GM23338 (cell line): ENCODE results near the gene SRGAP3. TPM values are rescaled to one million over a fixed set of nuclear protein-coding genes. Genes with fewer than 3 reads are reported as not detected.

Experiments used
- ATAC-seq: fragments of 200-7000 bp; cut with Tn5 transposase; 3 replicates; pipeline ENCODE4 v1.9.1; 2020
- DNase-seq: peaks from one replicate; pipeline ENCODE4 v3.0.0-alpha.2; 2015; ENCODE audit warnings: low spot score
- H2AFZ ChIP-seq: fragments of 200-600 bp; sonication (generic); 2 replicates; pipeline ENCODE4 v1.8.0; 2016; ENCODE audit warnings: antibody characterized with exemption, mild to moderate bottlenecking, moderate library complexity
- H3F3A ChIP-seq: fragments of 200-600 bp; sonication (generic); replicated peaks from 2 replicates; pipeline ENCODE4 v1.8.0; 2017; ENCODE audit warnings: antibody characterized with exemption, mixed run types, low read depth
- H3K27ac ChIP-seq: fragments of 200-600 bp; sonication (generic); 2 replicates; pipeline ENCODE4 v1.6.1; 2016; ENCODE audit warnings: low read depth
- H3K27me3 ChIP-seq: fragments of 200-600 bp; sonication (generic); 2 replicates; pipeline ENCODE4 v1.8.0; 2016; ENCODE audit warnings: mild to moderate bottlenecking, mixed run types, moderate library complexity; ENCODE audit not compliant: insufficient read depth
- H3K36me3 ChIP-seq: fragments of 200-600 bp; sonication (generic); 2 replicates; pipeline ENCODE4 v1.8.0; 2016; ENCODE audit warnings: mild to moderate bottlenecking; ENCODE audit not compliant: insufficient read depth
- H3K4me1 ChIP-seq: fragments of 200-600 bp; sonication (generic); 2 replicates; pipeline ENCODE4 v1.8.0; 2016; ENCODE audit warnings: mild to moderate bottlenecking, moderate library complexity; ENCODE audit not compliant: insufficient read depth
- H3K4me2 ChIP-seq: fragments of 200-600 bp; sonication (generic); 2 replicates; pipeline ENCODE4 v1.7.1; 2017; ENCODE audit warnings: mixed run types
- H3K4me3 ChIP-seq: fragments of 200-600 bp; sonication (generic); 2 replicates; pipeline ENCODE4 v1.6.1; 2016; ENCODE audit warnings: mixed run types
- H3K79me2 ChIP-seq: fragments of 200-600 bp; sonication (generic); replicated peaks from 2 replicates; pipeline ENCODE4 v1.8.0; 2017; ENCODE audit warnings: mild to moderate bottlenecking; ENCODE audit not compliant: insufficient read depth
- H3K9me2 ChIP-seq: fragments of 200-600 bp; sonication (generic); 2 replicates; pipeline ENCODE4 v1.8.0; 2017; ENCODE audit not compliant: insufficient read depth
- H4K20me1 ChIP-seq: fragments of 200-600 bp; sonication (generic); replicated peaks from 2 replicates; pipeline ENCODE4 v1.8.0; 2017; ENCODE audit warnings: mild to moderate bottlenecking; ENCODE audit not compliant: insufficient read depth
- H3K27ac Mint-ChIP-seq: 2 replicates; pipeline ENCODE4 v1.8.0; 2020; ENCODE audit warnings: inconsistent platforms, mild to moderate bottlenecking, moderate library complexity, mixed read lengths
- H3K27me3 Mint-ChIP-seq: 3 replicates; pipeline ENCODE4 v1.8.0; 2022; ENCODE audit warnings: low read depth, mild to moderate bottlenecking, moderate library complexity, mixed read lengths, inconsistent platforms; ENCODE audit not compliant: insufficient read depth, poor library complexity
- H3K36me3 Mint-ChIP-seq: 3 replicates; pipeline ENCODE4 v1.8.0; 2021; ENCODE audit warnings: low read depth, mild to moderate bottlenecking, inconsistent platforms, moderate library complexity, mixed read lengths
- H3K4me1 Mint-ChIP-seq: 3 replicates; pipeline ENCODE4 v1.8.0; 2020; ENCODE audit warnings: mild to moderate bottlenecking, inconsistent platforms, mixed read lengths
- H3K4me3 Mint-ChIP-seq: 3 replicates; pipeline ENCODE4 v1.8.0; 2021; ENCODE audit warnings: moderate library complexity, mild to moderate bottlenecking, inconsistent platforms, mixed read lengths
- H3K9me3 Mint-ChIP-seq: 3 replicates; pipeline ENCODE4 v1.8.0; 2020; ENCODE audit warnings: moderate library complexity, mild to moderate bottlenecking, inconsistent platforms, mixed read lengths
- CREB1 ChIP-seq: fragments of 250-450 bp; sonication (Bioruptor Pico); IDR thresholded peaks from 2 replicates; pipeline ENCODE4 v1.5.0; 2020; ENCODE audit warnings: low read depth, mild to moderate bottlenecking, moderate library complexity
- EZH2 ChIP-seq: fragments of 200-600 bp; sonication (generic); IDR thresholded peaks from one replicate; pipeline ENCODE4 v1.8.0; 2017; ENCODE audit warnings: antibody characterized with exemption, mild to moderate bottlenecking, low read depth; ENCODE audit not compliant: unreplicated experiment
- EZH2phosphoT487 ChIP-seq: fragments of 200-600 bp; sonication (generic); IDR thresholded peaks from one replicate; pipeline ENCODE4 v1.8.1; 2018; ENCODE audit warnings: antibody characterized with exemption; ENCODE audit not compliant: unreplicated experiment
- JUNB ChIP-seq: IDR thresholded peaks from one replicate; pipeline ENCODE4 v1.6.1; 2016; ENCODE audit warnings: antibody characterized with exemption; ENCODE audit not compliant: unreplicated experiment
- NANOG ChIP-seq: IDR thresholded peaks from 2 replicates; pipeline ENCODE4 v1.6.1; 2016; ENCODE audit warnings: antibody characterized with exemption, borderline replicate concordance
- POLR2AphosphoS5 ChIP-seq: IDR thresholded peaks from 2 replicates; pipeline ENCODE4 v1.6.1; 2016; ENCODE audit warnings: antibody characterized with exemption, low read depth
- STAT1 ChIP-seq: IDR thresholded peaks from one replicate; pipeline ENCODE4 v1.6.1; 2016; ENCODE audit warnings: antibody characterized with exemption; ENCODE audit not compliant: unreplicated experiment
- ZNF114 ChIP-seq: fragments of 250-450 bp; sonication (Bioruptor Pico); IDR thresholded peaks from 2 replicates; pipeline ENCODE4 v1.5.0; 2020; ENCODE audit warnings: mild to moderate bottlenecking, moderate library complexity
- ZNF331 ChIP-seq: fragments of 250-450 bp; sonication (Bioruptor Pico); IDR thresholded peaks from 2 replicates; pipeline ENCODE4 v1.5.0; 2020; ENCODE audit warnings: low read depth, mild to moderate bottlenecking, moderate library complexity
- polyA plus RNA-seq: library from polyadenylated mRNA; unstranded; fragments of >200 nt; fragmentation: Nextera tagmentation; extraction: Ambion mirVana; gene quantifications from 2 replicates; pipeline ENCODE4 v1.2.1, GENCODE V29; 2016
- total RNA-seq: library from RNA; depleted of rRNA; stranded (reverse); fragments of >200 nt; shearing (Covaris generic); gene quantifications from 2 replicates; pipeline ENCODE4 v1.2.3, GENCODE V29; 2014
- TF ChIP-seq, protein P1 (sequence below), 2 experiments: fragments of 200-600 bp in 1 of 2; sonication (generic) in 1 of 2; conservative IDR thresholded peaks; 2 replicates each; pipeline versions ENCODE4 v1.5.1 to v1.6.1; 2016 to 2017; ENCODE audit warnings: antibody characterized with exemption in 2 of 2, low read depth in 2 of 2, mild to moderate bottlenecking in 2 of 2, moderate library complexity in 1 of 2
- TF ChIP-seq, protein P2 (sequence below): fragments of 250-450 bp; sonication (Bioruptor Pico); IDR thresholded peaks from 2 replicates; pipeline ENCODE4 v1.5.0; 2020; ENCODE audit warnings: mild to moderate bottlenecking, moderate library complexity
- TF ChIP-seq, protein P3 (sequence below): IDR thresholded peaks from one replicate; pipeline ENCODE4 v1.6.1; 2018; ENCODE audit warnings: antibody characterized with exemption; ENCODE audit not compliant: unreplicated experiment
- TF ChIP-seq, protein P4 (sequence below): IDR thresholded peaks from 2 replicates; pipeline ENCODE4 v1.6.1; 2016; ENCODE audit warnings: antibody characterized with exemption

The SRGAP3 gene
- total and polyA plus RNA-seq, 2 experiments from 2014 or later: 6.4 to 9.4 TPM

DNA sequence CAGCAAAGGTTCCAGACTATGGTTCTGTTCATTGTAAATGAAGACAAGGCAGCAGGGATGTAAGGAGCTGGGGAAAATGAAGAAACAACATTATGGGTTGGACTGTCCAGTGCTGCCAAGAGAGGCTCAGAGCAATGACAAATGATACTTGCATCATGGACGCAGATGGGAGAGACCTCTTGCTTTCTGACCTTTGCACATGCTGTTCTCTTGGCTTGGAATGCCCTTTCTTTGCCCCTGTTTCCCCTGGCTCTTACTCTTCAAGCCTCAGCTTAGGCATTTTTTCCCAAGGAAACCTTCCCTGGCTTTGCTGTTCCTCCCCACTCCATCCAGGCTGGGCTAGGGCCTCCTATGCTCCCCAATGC is 226.2 kb downstream of the SRGAP3 start:
- no peak overlapping the region for H3K27ac ChIP-seq
- H3K27me3 ChIP-seq: no peaks in the 10 kb centered on the region
- Mint-ChIP-seq H3K36me3 (no peaks in the 10 kb centered on the region), H3K9me3 (no peaks in the 10 kb centered on the region), H3K27me3 (peaks cover 8% of the 10 kb centered on the region), H3K4me1 (peaks cover 15% of the 10 kb centered on the region), H3K27ac (no peak overlapping the region), H3K4me3 (no peak overlapping the region)
- no peaks in the 10 kb centered on the region; the same call in 1 of the 2 replicates for H3K36me3 ChIP-seq
- H2AFZ ChIP-seq: no peak overlapping the region
- no peaks in the 10 kb centered on the region for H3K79me2 ChIP-seq
- no peaks in the 10 kb centered on the region for H3K9me2 ChIP-seq
- H3K4me1 ChIP-seq: peaks cover 9% of the 10 kb centered on the region; the same call in 1 of the 2 replicates
- no peak for ATAC-seq
- no peak for DNase-seq
- no peak for TF ChIP-seq EZH2phosphoT487
- TF ChIP-seq STAT1: no peak
- TF ChIP-seq POLR2AphosphoS5: no peak
- TF ChIP-seq EZH2: no peak
- TF ChIP-seq, protein P1, sequence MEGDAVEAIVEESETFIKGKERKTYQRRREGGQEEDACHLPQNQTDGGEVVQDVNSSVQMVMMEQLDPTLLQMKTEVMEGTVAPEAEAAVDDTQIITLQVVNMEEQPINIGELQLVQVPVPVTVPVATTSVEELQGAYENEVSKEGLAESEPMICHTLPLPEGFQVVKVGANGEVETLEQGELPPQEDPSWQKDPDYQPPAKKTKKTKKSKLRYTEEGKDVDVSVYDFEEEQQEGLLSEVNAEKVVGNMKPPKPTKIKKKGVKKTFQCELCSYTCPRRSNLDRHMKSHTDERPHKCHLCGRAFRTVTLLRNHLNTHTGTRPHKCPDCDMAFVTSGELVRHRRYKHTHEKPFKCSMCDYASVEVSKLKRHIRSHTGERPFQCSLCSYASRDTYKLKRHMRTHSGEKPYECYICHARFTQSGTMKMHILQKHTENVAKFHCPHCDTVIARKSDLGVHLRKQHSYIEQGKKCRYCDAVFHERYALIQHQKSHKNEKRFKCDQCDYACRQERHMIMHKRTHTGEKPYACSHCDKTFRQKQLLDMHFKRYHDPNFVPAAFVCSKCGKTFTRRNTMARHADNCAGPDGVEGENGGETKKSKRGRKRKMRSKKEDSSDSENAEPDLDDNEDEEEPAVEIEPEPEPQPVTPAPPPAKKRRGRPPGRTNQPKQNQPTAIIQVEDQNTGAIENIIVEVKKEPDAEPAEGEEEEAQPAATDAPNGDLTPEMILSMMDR (conservative IDR thresholded peaks at IDR 0.05; ENCODE audit: low read depth in 2 of 2): no peak
- no peak for TF ChIP-seq JUNB
- TF ChIP-seq ZNF331: no peak
- TF ChIP-seq, protein P2, sequence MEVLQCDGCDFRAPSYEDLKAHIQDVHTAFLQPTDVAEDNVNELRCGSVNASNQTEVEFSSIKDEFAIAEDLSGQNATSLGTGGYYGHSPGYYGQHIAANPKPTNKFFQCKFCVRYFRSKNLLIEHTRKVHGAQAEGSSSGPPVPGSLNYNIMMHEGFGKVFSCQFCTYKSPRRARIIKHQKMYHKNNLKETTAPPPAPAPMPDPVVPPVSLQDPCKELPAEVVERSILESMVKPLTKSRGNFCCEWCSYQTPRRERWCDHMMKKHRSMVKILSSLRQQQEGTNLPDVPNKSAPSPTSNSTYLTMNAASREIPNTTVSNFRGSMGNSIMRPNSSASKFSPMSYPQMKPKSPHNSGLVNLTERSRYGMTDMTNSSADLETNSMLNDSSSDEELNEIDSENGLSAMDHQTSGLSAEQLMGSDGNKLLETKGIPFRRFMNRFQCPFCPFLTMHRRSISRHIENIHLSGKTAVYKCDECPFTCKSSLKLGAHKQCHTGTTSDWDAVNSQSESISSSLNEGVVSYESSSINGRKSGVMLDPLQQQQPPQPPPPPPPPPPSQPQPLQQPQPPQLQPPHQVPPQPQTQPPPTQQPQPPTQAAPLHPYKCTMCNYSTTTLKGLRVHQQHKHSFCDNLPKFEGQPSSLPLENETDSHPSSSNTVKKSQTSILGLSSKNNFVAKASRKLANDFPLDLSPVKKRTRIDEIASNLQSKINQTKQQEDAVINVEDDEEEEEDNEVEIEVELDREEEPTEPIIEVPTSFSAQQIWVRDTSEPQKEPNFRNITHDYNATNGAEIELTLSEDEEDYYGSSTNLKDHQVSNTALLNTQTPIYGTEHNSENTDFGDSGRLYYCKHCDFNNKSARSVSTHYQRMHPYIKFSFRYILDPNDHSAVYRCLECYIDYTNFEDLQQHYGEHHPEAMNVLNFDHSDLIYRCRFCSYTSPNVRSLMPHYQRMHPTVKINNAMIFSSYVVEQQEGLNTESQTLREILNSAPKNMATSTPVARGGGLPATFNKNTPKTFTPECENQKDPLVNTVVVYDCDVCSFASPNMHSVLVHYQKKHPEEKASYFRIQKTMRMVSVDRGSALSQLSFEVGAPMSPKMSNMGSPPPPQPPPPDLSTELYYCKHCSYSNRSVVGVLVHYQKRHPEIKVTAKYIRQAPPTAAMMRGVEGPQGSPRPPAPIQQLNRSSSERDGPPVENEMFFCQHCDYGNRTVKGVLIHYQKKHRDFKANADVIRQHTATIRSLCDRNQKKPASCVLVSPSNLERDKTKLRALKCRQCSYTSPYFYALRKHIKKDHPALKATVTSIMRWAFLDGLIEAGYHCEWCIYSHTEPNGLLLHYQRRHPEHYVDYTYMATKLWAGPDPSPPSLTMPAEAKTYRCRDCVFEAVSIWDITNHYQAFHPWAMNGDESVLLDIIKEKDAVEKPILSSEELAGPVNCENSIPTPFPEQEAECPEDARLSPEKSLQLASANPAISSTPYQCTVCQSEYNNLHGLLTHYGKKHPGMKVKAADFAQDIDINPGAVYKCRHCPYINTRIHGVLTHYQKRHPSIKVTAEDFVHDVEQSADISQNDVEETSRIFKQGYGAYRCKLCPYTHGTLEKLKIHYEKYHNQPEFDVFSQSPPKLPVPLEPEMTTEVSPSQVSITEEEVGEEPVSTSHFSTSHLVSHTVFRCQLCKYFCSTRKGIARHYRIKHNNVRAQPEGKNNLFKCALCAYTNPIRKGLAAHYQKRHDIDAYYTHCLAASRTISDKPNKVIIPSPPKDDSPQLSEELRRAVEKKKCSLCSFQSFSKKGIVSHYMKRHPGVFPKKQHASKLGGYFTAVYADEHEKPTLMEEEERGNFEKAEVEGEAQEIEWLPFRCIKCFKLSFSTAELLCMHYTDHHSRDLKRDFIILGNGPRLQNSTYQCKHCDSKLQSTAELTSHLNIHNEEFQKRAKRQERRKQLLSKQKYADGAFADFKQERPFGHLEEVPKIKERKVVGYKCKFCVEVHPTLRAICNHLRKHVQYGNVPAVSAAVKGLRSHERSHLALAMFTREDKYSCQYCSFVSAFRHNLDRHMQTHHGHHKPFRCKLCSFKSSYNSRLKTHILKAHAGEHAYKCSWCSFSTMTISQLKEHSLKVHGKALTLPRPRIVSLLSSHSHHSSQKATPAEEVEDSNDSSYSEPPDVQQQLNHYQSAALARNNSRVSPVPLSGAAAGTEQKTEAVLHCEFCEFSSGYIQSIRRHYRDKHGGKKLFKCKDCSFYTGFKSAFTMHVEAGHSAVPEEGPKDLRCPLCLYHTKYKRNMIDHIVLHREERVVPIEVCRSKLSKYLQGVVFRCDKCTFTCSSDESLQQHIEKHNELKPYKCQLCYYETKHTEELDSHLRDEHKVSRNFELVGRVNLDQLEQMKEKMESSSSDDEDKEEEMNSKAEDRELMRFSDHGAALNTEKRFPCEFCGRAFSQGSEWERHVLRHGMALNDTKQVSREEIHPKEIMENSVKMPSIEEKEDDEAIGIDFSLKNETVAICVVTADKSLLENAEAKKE (CRISPR knock-in tag): no peak
- TF ChIP-seq, protein P3, sequence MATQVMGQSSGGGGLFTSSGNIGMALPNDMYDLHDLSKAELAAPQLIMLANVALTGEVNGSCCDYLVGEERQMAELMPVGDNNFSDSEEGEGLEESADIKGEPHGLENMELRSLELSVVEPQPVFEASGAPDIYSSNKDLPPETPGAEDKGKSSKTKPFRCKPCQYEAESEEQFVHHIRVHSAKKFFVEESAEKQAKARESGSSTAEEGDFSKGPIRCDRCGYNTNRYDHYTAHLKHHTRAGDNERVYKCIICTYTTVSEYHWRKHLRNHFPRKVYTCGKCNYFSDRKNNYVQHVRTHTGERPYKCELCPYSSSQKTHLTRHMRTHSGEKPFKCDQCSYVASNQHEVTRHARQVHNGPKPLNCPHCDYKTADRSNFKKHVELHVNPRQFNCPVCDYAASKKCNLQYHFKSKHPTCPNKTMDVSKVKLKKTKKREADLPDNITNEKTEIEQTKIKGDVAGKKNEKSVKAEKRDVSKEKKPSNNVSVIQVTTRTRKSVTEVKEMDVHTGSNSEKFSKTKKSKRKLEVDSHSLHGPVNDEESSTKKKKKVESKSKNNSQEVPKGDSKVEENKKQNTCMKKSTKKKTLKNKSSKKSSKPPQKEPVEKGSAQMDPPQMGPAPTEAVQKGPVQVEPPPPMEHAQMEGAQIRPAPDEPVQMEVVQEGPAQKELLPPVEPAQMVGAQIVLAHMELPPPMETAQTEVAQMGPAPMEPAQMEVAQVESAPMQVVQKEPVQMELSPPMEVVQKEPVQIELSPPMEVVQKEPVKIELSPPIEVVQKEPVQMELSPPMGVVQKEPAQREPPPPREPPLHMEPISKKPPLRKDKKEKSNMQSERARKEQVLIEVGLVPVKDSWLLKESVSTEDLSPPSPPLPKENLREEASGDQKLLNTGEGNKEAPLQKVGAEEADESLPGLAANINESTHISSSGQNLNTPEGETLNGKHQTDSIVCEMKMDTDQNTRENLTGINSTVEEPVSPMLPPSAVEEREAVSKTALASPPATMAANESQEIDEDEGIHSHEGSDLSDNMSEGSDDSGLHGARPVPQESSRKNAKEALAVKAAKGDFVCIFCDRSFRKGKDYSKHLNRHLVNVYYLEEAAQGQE: no peak
- TF ChIP-seq, protein P4, sequence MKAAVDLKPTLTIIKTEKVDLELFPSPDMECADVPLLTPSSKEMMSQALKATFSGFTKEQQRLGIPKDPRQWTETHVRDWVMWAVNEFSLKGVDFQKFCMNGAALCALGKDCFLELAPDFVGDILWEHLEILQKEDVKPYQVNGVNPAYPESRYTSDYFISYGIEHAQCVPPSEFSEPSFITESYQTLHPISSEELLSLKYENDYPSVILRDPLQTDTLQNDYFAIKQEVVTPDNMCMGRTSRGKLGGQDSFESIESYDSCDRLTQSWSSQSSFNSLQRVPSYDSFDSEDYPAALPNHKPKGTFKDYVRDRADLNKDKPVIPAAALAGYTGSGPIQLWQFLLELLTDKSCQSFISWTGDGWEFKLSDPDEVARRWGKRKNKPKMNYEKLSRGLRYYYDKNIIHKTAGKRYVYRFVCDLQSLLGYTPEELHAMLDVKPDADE: no peak
- TF ChIP-seq ZNF114 (CRISPR knock-in tag): no peak
- no peak for TF ChIP-seq CREB1 (CRISPR knock-in tag)
- TF ChIP-seq NANOG: no peak
- H4K20me1 ChIP-seq: no peaks in the 10 kb centered on the region
- no peaks in the 10 kb centered on the region for H3F3A ChIP-seq
- H3K4me2 ChIP-seq: no peak overlapping the region
- no peak overlapping the region for H3K4me3 ChIP-seq
